HEK293T (cell line): ENCODE data around the gene FN1.

Experiments used
- ARNT ChIP-seq: fragments of 450-650 bp; IDR thresholded peaks from 2 replicates; pipeline ENCODE4 v1.6.1; 2017; ENCODE audit warnings: mild to moderate bottlenecking
- BHLHE40 ChIP-seq: fragments of 450-650 bp; IDR thresholded peaks from 2 replicates; pipeline ENCODE4 v1.6.1; 2016; ENCODE audit warnings: mild to moderate bottlenecking, moderate library complexity, borderline replicate concordance
- CTBP1 ChIP-seq: fragments of 450-650 bp; IDR thresholded peaks from 2 replicates; pipeline ENCODE4 v1.6.1; 2016; ENCODE audit warnings: borderline replicate concordance
- ELF4 ChIP-seq: fragments of 450-650 bp; IDR thresholded peaks from 2 replicates; pipeline ENCODE4 v1.6.1; 2017; ENCODE audit warnings: antibody characterized with exemption
- FOXA1 ChIP-seq: fragments of 450-650 bp; IDR thresholded peaks from 2 replicates; pipeline ENCODE4 v1.6.1; 2016; ENCODE audit warnings: mild to moderate bottlenecking
- FOXK2 ChIP-seq: fragments of 450-650 bp; IDR thresholded peaks from 2 replicates; pipeline ENCODE4 v1.6.1; 2016; ENCODE audit warnings: mild to moderate bottlenecking
- FOXM1 ChIP-seq: fragments of 450-650 bp; IDR thresholded peaks from 2 replicates; pipeline ENCODE4 v1.6.1; 2017; ENCODE audit warnings: mild to moderate bottlenecking, borderline replicate concordance
- HDGF ChIP-seq: fragments of 450-650 bp; IDR thresholded peaks from 2 replicates; pipeline ENCODE4 v1.6.1; 2017; ENCODE audit warnings: antibody characterized with exemption, borderline replicate concordance
- LEF1 ChIP-seq: fragments of 450-650 bp; IDR thresholded peaks from 2 replicates; pipeline ENCODE4 v1.6.1; 2017; ENCODE audit warnings: mild to moderate bottlenecking, borderline replicate concordance
- SUZ12 ChIP-seq: fragments of 450-650 bp; IDR thresholded peaks from 2 replicates; pipeline ENCODE4 v1.6.1; 2016; ENCODE audit warnings: mild to moderate bottlenecking
- TARDBP ChIP-seq: fragments of 450-650 bp; IDR thresholded peaks from 2 replicates; pipeline ENCODE4 v1.6.1; 2016
- ZNF384 ChIP-seq: fragments of 450-650 bp; IDR thresholded peaks from 2 replicates; pipeline ENCODE4 v1.6.1; 2016
- TF ChIP-seq, protein P1 (sequence below): fragments of 450-650 bp; IDR thresholded peaks from 2 replicates; pipeline ENCODE4 v1.6.1; 2016

DNA sequence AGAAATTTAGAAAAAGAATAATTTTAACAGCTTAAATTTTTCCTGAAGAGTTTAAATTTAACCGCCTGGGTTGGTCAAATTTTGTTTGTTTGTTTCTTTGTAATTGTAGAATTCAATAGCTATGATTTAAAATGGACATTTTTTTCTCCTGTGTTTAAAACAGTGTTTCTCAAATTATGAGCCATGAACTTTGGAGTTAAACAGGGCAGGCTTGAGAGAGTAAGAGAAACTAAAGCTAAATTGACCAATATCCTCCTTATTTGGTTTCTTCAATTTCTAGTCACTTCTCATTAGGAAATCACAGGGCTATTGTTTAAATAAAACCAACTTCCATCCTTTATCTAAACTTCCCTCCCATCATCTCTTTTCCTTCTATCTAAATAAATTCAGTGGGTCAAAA lies 21.9 kb downstream of the FN1 start:
- TF ChIP-seq CTBP1 (no peak), HDGF (no peak), ELF4 (no peak), FOXM1 (no peak), ARNT (no peak), BHLHE40 (no peak), FOXK2 (no peak), TARDBP (no peak), FOXA1 (no peak), LEF1 (no peak), SUZ12 (no peak), ZNF384 (no peak)
- TF ChIP-seq, protein P1, sequence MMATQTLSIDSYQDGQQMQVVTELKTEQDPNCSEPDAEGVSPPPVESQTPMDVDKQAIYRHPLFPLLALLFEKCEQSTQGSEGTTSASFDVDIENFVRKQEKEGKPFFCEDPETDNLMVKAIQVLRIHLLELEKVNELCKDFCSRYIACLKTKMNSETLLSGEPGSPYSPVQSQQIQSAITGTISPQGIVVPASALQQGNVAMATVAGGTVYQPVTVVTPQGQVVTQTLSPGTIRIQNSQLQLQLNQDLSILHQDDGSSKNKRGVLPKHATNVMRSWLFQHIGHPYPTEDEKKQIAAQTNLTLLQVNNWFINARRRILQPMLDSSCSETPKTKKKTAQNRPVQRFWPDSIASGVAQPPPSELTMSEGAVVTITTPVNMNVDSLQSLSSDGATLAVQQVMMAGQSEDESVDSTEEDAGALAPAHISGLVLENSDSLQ: no peak
